ENCODE data around the gene ZNF554.

Gene ZNF554

DNA sequence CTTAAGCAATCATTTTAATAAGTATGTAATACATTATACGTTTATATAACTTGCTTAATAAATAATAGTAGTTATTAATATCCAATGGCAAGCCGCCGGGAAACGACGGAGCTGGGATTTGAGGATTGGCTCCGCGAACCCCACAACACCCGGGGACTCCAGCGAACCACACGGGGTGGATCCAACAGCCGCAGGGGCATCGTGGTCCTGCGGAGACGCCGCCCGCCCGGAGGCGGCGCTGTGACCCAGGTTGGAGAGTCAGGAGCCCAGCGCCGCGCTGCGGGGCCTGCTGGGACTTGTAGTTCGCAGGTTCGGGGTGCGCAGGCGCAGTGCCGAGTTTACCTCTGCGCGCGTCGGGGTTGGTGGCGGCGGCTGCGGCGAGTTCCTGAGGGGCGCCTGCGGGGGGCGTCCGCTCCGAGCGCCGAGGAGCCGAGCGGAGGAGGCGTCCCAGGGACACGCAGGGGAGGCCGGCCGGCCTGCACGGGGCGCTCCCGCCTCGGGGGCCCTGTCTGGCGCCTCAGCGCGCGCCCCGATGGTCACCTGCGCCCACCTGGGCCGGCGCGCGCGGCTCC is at the start of gene ZNF554:
Gene ZNF554 (plus strand): TSS at position 329 of the 572 bp plus-strand sequence. CDS start 204 bp downstream, at position 533.
- peak; percentile 98 to 99 for DNase-seq (ENCODE audit: low read depth in 2 of 2)

DNA sequence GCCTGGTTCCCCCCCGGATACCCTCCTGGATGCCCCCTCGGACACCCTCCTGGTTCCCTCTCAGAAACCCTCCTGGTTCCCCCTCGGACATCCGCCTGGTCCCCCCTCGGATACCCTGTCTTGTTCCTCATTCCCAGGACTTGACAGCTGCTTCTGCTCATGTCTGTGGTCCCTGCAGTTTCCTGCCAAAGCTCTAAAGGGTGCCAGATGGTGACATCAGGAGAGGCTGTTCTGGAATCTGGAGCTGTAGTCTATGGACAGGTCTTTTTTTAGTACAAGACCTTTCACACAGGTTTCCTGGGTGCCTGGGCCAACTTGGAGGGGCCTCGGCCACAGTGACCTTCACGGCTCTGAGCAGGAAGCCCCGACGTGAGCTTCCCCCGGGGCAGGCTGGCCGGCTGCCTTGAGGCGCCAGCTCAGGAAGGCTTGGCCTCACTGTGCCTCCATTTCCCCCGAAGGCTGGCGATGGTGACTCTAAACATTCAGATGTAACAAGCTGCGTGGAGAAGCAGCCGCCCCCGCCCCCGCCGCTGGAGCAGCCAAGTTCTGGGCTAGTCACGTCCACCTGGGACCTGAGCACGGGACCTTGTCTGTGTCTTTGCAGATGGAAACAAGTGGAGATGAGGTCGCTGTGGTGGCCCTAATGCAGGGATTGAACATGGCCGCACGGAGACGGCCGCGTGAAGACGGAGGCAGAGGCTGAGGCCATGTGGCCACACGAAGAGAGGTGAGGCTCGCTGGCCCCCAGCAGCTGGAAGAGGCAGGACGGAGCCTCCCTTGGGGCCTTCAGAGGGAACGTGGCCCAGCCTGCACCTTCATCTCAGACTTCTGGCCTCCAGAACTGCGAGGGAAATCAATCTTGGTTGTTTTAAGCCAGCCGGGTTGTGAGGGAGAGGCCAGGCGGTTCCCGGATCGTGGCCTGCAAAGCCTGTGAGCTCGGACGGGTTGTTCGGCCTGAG is 49.3 kb upstream of the ZNF554 start:
- DNase-seq (ENCODE audit: low read depth in 2 of 2) = no peak

DNA sequence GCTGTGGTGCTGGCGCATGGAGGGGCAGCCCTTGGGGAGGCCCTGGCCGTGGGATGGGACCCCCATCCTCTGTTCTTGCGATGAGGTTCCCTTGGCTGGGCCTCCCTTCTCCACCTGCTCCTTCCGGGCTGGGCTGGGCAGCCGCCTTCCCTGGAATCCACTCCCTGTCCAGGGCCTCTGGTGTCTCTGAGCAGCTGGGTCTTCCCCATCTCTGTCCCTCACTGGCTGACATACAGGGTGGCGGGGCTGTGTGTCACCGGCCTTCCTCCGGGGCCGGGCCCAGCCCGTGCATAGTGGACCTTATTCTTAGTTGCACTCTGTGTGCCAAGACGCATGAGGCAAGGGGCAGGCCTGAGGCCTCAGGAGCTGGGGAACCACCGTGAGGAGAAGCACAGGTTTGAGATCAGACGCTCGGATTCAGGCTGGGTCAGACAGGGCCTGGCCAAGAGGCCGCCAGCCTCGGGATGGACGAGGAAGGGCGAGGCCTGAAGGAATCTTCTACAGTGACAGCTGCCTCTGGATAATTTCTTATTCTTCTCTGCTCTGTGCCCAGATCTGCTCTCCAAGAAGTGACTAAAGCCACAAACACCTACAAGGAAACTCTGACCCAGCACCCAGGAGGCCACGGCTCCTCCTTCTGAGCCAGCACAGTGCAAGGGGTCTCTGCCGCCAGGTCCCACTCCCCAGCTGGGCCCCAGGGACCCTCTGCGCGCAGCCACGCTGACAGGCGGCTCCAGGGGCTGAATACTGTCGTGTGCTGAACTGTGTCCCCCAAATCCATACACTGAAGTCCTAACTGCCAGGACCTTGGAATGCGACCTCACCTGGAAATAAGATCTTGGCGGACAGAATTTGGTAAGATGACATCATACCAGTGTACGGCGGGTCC is 47.6 kb upstream of the ZNF554 start:
- no peak for DNase-seq (ENCODE audit: low read depth in 2 of 2)

DNA sequence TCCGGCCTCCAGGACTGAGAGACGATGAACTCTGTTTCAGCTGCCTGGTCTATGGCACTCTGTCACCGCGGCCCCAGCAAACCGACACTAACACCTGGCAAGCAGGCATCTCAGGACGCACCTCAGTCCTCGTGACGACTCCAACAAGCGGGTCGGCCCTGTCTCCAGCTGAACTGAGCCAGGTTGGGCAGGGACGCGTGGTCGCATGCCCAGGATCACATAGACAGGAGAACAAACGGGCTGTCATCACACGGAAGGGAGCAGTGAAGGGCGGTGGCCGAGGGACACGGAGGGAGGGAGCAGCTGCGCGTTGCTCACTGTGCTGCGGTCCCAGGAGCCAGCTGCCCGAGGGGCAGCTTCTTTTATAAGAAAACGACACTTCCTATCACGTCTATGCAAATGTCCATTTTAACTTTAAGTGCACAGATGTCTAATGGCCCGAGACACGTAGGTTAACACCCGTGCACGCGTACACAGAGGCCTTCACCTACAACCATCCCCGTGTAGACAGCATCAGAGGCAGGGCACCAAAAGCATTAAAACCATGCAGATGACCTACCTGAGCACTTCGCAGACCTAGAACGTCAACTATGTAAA is 45.5 kb upstream of the ZNF554 start:
- DNase-seq (ENCODE audit: low read depth in 2 of 2) = no peak

DNA sequence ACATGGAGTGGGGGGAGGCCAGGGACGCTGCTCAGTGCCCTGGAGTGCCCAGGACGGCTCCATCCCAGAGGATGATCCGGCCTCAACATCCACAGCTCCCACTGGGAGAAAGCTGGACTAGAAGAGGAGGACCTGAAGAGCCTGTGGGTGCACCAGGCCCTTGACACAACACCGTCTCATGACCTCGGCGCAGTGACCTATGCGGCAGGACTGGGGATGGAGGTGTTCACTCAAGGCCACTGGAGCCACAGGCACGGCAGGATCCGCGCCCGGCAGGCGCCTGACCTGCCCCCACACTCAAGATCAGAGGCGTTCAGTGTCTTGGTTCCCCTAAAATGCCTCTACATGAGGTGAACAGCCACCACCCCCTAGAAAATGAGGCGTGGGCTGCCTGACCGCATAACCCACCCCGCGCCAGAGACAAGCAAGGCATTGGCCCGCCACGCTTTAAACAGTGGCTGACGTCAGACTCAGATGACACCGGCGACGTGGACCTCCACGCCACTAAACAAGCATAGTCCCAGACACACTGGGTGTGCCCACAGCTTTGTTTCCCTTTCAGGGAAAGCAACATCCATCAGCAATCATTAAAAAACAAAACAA is 44.6 kb upstream of the ZNF554 start:
- DNase-seq (ENCODE audit: low read depth in 2 of 2) = no peak

DNA sequence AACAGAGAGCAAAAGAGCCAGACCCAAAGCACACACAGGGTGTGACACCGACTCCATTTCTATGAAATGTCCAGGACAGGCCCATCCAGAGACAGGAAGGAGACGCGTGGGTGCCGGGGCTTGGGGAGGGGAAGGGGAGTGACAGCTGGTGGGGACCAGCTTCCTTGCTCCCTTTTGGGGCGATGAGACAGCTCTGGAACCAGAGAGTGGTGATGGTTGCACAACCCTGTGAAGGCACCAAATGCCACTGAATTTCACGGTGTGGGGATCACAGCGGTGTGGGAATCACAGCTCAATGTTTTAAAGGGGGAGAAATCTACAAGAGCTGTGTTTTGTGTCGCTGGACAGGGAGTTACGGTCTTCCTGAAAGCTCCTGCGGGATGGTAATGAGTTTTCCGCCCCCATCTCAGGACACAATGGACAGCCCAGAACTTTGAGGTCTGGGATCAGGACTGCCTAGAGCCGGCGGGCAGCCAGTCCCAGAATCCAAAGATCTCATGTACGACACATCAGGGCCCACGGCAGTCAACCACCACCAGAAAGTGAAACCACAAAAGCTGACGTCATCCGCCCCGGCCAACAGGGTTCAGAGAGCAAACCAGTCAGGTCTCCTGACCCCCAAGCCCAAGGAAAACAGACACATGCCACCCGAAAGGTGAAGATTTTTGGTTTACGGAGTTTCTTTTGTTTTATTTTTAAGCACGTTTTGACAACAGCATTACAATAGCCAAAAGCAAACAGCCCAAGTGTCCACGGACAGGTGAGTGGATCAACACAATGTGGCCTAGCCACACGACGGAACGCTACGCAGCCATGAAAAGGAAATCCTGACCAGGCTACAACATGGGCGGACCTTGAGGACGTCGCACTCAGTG is 43.9 kb upstream of the ZNF554 start:
- peak; percentile 64 to 73 for DNase-seq (ENCODE audit: low read depth in 2 of 2)

DNA sequence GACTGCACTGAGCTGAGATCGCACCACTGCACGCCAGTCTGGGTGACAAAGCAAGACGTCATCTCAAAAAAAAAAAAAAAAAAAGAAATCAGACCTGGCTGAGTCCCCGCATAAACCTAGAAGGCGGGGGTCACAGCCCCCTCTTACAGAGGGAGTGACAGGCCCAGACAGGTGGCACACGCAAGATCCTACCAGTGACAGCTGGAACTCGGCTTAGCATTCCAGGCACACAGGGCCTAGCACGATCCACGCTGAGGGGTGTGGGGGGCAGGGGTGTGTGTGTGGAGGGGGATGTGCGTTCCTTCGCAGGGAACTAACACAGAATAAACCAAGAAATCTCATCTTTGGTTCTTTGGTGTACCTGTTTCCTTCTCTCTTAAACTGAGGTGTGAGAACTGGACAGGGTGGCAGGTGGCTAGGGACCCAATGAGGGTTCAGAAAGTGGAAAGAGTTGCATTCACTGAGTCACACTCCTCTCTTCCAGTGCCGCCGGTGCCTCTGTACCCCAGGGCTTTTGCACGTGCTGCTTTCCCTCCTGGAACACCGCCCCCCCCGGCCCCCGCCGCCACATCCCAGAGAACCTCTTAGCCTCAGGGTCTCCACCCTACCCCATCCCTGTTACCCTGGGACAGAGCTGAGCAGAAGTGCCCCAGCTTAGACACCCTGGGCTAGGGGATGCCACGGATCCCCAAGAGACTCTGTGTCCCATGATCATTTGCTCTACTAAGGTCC is 41.5 kb upstream of the ZNF554 start:
- no peak for DNase-seq (ENCODE audit: low read depth in 2 of 2)

DNA sequence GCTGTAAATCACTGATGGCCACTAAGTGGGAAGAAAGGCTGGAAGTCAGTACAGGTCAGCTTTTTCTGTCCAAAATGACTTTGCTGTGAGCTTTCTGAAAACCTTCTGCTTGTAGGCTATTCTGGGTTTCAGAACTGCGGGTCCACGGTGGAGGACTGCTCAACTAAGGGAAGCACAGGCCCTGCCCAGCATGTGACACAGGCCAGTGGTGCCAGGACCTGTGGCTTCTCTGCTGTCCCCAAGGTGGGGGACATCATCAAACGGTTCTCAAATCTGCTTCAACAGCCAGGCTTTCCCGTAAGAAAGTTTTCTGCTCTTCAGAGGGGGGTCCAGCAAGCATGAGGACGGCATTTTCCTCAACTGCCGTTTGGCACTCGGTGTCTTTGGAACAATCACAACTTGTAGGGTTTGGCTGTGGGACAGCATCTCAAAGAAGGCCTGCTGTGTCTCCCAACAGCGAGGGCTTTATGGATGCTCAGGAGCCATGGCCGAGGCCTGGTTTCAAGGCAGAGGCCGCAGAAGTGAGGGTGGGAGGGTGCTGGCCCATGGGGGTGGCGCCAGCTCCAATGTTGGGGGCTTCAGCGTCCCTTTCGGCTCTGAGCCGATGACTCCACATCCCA is 40.4 kb upstream of the ZNF554 start:
- no peak for DNase-seq (ENCODE audit: low read depth in 2 of 2)

DNA sequence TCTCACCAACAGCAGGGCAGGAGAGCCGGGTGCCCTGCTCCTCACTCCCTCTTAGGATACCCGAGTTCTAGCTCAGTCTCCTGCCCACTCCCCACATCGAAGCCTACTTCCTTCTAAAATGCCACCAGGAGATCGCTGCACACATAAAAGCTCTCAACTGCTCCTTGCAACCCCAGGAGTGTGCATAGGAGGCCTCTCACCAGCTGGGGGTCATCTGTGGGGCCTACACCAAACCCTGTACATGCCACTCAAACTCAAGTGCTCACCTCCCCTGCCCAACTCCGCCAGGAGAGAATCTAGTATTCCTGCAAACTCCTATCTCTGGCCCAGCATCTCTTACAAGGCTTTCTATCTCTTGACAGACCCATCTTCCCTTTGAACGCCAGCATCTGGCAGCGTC is 39.4 kb upstream of the ZNF554 start:
- no peak for DNase-seq (ENCODE audit: low read depth in 2 of 2)

DNA sequence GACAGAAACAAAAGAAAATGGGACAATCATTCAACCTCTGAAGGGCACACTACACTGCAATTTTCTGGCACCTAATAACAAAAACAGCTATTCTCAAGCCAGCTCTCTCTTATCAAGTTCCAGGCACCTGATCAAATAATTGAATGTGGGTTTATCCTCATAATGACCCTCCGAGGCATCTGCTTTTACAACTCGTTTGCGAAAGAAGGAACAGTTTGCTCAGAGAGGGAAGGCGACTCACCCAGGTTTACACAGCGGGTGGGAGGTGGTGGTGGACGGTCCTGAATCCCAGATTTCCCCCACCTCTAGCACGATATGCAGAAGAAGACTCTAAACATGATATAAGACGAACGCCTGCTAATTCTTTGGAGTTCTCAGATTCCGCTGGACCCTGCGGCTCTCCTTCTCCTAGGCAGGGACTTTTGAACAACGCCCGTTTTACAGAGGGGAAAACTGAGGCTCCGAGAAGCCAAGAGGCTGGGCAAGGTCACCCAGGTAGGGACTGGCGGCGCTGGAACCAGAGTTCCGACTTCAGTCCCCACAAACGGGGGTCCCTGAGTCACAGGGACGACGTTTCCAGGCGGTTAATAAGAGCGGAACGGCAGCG is 37.2 kb upstream of the ZNF554 start:
- DNase-seq (ENCODE audit: low read depth in 2 of 2) = no peak

DNA sequence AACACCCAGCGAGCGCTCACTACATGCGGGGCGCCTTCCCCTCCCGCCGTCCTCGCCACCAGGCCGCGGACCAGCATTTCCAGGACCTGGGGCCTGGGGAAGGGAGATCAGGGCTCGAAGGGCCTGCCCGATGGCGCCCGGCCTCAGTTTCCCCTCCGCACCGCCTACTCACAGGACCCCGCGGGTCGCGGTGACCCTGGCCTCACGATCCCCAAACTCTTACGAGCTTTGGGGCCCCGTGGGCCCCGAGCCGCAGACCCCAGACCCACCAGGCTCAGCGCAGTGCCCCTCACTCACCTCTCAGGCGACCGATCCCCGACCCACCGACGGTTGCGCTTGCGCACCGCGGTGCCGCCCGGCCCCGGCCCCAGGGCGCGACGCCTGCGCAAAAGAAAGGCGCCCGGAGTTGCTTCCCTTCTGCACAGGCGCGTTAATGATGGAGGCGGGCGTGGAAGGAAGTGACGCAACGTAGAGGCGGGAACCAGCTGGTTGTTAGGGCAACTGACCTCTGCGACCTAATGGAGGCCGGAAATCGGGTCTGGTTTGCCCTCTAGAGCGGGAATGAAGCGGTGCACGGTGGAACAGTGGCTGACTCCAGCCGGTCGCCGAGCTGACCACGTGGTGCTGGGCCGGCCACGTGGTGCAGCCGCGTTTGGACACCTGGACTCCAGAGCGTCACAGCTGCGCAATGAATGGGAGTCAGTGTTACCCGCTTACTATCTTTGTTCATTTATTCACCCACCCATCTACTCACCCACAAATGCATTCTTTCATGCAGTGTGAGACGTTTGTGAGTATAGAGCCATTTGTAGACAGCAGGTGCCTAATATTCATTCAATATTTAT is 36.5 kb upstream of the ZNF554 start, which contains the start of gene SGTA:
Gene SGTA (minus strand): TSS at position 338 of the 845 bp plus-strand sequence. CDS start 14,205 bp downstream, outside the sequence.
- peak; percentile 91 to 95 for DNase-seq (ENCODE audit: low read depth in 2 of 2)

DNA sequence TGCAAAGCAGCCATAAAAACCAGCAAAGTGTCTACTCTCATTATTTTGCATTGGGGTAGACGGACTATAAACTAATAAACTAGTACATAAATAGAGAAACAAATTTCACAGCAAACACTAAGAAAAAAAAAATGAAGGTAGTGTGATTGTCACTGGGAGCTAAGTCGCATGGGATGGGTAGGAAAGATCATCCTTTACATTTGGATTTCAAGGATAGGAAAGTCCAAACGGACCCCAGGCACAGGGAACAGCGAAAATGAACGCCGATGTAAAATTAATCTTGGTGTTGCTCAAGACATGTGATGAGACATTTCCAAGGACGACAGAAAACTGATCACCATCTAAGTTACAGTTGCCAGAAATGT is 35.9 kb upstream of the ZNF554 start:
- DNase-seq (ENCODE audit: low read depth in 2 of 2) = no peak

DNA sequence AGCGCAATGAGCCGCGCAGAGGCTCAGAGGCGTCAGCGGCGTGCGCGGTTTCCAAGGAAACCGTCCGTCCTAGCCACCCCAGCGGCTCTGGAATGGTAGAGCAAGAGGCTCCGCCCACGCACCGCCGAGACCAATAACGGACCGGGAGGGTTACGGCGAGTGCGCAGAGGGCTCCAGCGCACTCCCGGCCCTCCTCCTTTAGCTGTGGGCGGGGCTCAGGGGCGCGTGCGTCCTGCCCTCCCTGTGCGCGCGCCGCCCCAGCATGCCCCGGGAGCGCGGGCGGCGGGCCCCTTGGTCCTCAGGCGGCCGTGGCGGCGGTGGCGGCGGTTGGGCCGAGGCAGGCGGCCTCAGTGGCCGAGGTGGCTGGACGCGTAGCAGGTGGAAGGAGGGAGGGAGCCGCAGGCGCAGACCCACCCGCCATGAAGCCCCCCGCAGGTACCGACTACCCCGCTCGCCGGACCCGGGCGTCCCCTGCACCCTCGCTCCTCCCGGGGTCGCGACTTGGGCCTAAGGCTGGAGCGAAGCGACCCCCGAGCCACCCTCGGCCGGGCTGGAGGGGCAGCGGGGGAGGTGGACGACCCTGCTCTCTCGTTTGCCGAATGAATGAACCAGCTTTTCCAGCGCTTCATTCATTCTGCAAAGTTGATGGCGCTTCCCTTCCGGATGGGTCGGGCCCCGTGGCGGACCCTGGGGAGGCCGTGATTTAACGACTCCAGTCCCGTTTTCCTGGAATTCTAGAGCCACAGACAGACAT is 34.2 kb upstream of the ZNF554 start, which contains the start of gene THOP1:
Gene THOP1 (plus strand): TSS at position 260 of the 754 bp plus-strand sequence. CDS start 160 bp downstream, at position 420.
- DNase-seq (ENCODE audit: low read depth in 2 of 2) = peak; percentile 100

DNA sequence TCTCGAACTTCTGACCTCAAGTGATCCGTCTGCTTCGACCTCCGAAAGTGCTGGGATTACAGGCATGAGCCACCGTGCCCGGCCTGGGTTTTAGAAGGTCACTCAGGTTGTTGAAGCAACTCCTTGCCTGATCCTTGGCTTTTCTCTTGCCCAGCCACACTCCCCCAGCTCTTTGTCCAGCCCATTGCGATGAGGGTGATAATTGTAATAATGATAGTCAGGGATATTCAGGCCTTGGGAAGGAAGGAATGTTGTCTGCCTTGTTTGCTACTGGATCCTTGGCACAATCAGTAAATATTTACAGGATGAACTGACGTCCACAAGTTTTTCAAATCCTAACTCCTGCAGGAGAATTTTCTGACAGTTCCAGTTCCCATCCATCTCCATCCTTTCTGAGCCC is 32.6 kb upstream of the ZNF554 start:
- DNase-seq (ENCODE audit: low read depth in 2 of 2) = no peak

DNA sequence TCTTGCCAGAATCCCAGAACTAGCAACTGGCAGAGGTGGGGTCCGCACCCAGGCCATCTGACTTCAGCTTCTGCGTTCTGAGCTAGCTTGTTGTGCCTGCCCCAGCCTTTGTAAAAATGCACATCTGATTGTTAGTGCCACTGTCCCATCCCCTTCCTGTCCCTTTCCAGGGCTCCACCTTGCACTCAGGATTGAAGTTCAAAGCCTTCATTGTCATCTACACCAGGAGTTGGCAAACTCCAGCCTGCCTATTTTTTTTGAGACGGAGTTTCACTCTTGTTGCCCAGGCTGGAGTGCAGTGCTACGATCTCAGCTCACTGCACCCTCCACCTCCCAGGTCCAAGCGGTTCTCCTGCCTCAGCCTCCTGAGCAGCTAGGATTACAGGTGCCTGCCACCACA is 31.4 kb upstream of the ZNF554 start:
- no peak for DNase-seq (ENCODE audit: low read depth in 2 of 2)

DNA sequence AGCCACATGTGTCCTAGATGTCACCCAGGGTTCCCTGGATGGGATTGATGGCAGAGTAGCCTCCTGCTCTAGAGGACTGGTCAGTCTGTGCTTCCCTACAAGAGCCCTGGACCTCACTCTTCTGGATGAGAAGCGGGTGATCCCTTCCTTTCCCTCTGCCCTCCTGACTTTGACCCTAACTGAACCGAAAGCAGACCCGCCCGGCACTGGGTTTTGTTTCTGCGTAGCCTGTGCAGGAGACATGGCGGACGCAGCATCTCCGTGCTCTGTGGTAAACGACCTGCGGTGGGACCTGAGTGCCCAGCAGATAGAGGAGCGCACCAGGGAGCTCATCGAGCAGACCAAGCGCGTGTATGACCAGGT is 29.5 kb upstream of the ZNF554 start:
- DNase-seq (ENCODE audit: low read depth in 2 of 2) = no peak
